GM12865 (cell line): ENCODE measurements around the gene SLC25A21.

Experiments
- DNase-seq: peaks from one replicate; pipeline ENCODE4 v3.0.0; 2010; ENCODE audit warnings: low read depth
- H3K4me3 ChIP-seq: 2 replicates; pipeline ENCODE4 v1.5.1; 2011; ENCODE audit warnings: mild to moderate bottlenecking, low read depth, low read length, control low read depth
- TF ChIP-seq, protein P1 (sequence below): IDR thresholded peaks from 2 replicates; pipeline ENCODE4 v1.5.1; 2011; ENCODE audit warnings: low read length, control low read depth, low read depth, inconsistent platforms; ENCODE audit not compliant: insufficient read depth; ENCODE audit errors: missing control alignments

SLC25A21 gene

GRCh38 chr14:37034410-37035285, 137.8 kb downstream of the SLC25A21 start:
- DNase-seq: peak; percentile 34
- TF ChIP-seq, protein P1, sequence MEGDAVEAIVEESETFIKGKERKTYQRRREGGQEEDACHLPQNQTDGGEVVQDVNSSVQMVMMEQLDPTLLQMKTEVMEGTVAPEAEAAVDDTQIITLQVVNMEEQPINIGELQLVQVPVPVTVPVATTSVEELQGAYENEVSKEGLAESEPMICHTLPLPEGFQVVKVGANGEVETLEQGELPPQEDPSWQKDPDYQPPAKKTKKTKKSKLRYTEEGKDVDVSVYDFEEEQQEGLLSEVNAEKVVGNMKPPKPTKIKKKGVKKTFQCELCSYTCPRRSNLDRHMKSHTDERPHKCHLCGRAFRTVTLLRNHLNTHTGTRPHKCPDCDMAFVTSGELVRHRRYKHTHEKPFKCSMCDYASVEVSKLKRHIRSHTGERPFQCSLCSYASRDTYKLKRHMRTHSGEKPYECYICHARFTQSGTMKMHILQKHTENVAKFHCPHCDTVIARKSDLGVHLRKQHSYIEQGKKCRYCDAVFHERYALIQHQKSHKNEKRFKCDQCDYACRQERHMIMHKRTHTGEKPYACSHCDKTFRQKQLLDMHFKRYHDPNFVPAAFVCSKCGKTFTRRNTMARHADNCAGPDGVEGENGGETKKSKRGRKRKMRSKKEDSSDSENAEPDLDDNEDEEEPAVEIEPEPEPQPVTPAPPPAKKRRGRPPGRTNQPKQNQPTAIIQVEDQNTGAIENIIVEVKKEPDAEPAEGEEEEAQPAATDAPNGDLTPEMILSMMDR: no peak
- no peak overlapping the region for H3K4me3 ChIP-seq

- no peak for DNase-seq
- H3K4me3 ChIP-seq: no peak overlapping the region
- TF ChIP-seq, protein P1: no peak
These were observed 139.5 kb downstream of the SLC25A21 start for GRCh38 chr14:37032863-37033262.

- DNase-seq: no peak
- TF ChIP-seq, protein P1: no peak
- no peak overlapping the region for H3K4me3 ChIP-seq
These were observed 145.1 kb downstream of the SLC25A21 start for GRCh38 chr14:37027188-37027824.

DNA sequence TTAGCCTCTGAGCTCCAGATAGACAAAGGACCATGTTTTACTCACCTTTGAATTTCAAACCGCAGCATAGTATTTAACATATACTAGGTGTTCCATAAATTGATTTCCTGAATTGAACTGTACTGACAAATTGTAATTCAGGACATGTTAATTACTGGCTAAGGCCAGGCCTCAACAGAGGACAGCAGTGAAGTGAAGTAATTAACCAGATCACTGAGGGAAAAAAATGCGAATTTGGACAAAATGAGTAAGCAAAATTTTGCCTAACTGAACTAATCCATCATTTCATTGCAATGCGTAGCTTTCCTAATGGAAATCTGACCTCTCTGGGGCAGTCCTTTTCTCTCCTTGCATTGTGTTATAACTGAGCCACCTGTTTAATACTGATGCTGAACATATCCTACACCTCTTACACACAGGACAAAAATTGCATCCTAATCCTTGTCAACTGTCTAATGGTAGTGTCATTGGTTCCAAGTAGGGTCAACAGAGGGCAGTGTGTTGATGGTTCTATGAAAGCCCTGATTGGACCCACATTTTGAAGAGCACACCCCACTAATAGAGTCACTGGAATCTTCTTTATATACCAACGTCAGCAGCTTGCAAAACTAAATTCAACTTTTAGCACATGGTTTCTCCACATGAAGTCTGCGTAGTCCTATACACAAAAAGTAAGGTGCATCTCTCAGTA, 148.4 kb downstream of the SLC25A21 start:
- H3K4me3 ChIP-seq: no peak overlapping the region
- TF ChIP-seq, protein P1: no peak
- DNase-seq: no peak

- TF ChIP-seq, protein P1: no peak
These were observed 151.0 kb downstream of the SLC25A21 start for GRCh38 chr14:37021390-37021789.

GRCh38 chr14:37019488-37019887, 152.9 kb downstream of the SLC25A21 start:
- TF ChIP-seq, protein P1: no peak
- DNase-seq: no peak
- no peak overlapping the region for H3K4me3 ChIP-seq

More at GRCh38 chr14:37021390-37021789, 151.0 kb downstream of the SLC25A21 start:
- no peak for DNase-seq
- no peak overlapping the region for H3K4me3 ChIP-seq
